ENCODE measurements around the gene ZNF700. TPM values are rescaled to one million over a fixed set of nuclear protein-coding genes. Genes with fewer than 3 reads are reported as not detected.

Gene ZNF700
- total and polyA plus RNA-seq, 9 of the 15 experiments (the other 6 are each of a cell fraction or from before 2014, with no cell fraction given) = 10.3 to 24.7 (median 14.1) TPM

GRCh38 chr19:11949201-11949600 is 24.3 kb downstream of the ZNF700 start (continued):
- TF ChIP-seq ZNF121 (CRISPR knock-in tag; conservative IDR thresholded peaks at IDR 0.05) = no peak
- TF ChIP-seq FOXK1 (CRISPR knock-in tag; IDR thresholded peaks at IDR 0.05; ENCODE audit: borderline replicate concordance) = no peak
- TF ChIP-seq HNRNPK (IDR thresholded peaks at IDR 0.05; ENCODE audit: low read depth, low read length, poor library complexity, severe bottlenecking) = no peak
- peak in 1 of 2 experiments; percentile 89; a peak in 2 of 4 replicates for TF ChIP-seq TEAD1 (CRISPR knock-in tag; IDR thresholded peaks at IDR 0.05)
- no peak for TF ChIP-seq RFX7 (CRISPR knock-in tag; IDR thresholded peaks at IDR 0.05)
- TF ChIP-seq ZNF445 (CRISPR knock-in tag; IDR thresholded peaks at IDR 0.05; ENCODE audit: low read depth) = peak; percentile 54; the same call in 1 of the 2 replicates
- TF ChIP-seq ZEB2 (IDR thresholded peaks at IDR 0.05) = peak; percentile 88
- peak; percentile 19; the same call in 1 of the 2 replicates for TF ChIP-seq MGA (IDR thresholded peaks at IDR 0.05)
- TF ChIP-seq EZH2 (IDR thresholded peaks at IDR 0.05; ENCODE audit: borderline replicate concordance, low read depth, low read length) = no peak
- no peak for TF ChIP-seq SREBF2 (CRISPR knock-in tag; IDR thresholded peaks at IDR 0.05)
- TF ChIP-seq GABPA (tag; conservative IDR thresholded peaks at IDR 0.05; ENCODE audit: low read depth) = no peak
- peak in 1 of 2 experiments; percentile 56; a peak in 1 of 4 replicates for TF ChIP-seq ARNT (IDR thresholded peaks at IDR 0.05)
- TF ChIP-seq SOX6 (IDR thresholded peaks at IDR 0.05) = peak; percentile 18; the same call in 1 of the 2 replicates
- TF ChIP-seq GATAD2A (IDR thresholded peaks at IDR 0.05) = no peak
- TF ChIP-seq DNMT1 (IDR thresholded peaks at IDR 0.05) = no peak
